GM23338 (cell line): ENCODE results near the gene CCL4L2. TPM values are rescaled to one million over a fixed set of nuclear protein-coding genes. Genes with fewer than 3 reads are reported as not detected.
"Not testable (repeated sequence)": the region's sequence is repeated elsewhere in the genome, so short reads cannot be mapped to it uniquely, and the experiment has no call there.

ENCODE experiments used
- ATAC-seq: fragments of 200-7000 bp; cut with Tn5 transposase; 3 replicates; pipeline ENCODE4 v1.9.1; 2020
- DNase-seq: peaks from one replicate; pipeline ENCODE4 v3.0.0-alpha.2; 2015; ENCODE audit warnings: low spot score
- H2AFZ ChIP-seq: fragments of 200-600 bp; sonication (generic); 2 replicates; pipeline ENCODE4 v1.8.0; 2016; ENCODE audit warnings: antibody characterized with exemption, mild to moderate bottlenecking, moderate library complexity
- H3F3A ChIP-seq: fragments of 200-600 bp; sonication (generic); replicated peaks from 2 replicates; pipeline ENCODE4 v1.8.0; 2017; ENCODE audit warnings: antibody characterized with exemption, mixed run types, low read depth
- H3K27ac ChIP-seq: fragments of 200-600 bp; sonication (generic); 2 replicates; pipeline ENCODE4 v1.6.1; 2016; ENCODE audit warnings: low read depth
- H3K27me3 ChIP-seq: fragments of 200-600 bp; sonication (generic); 2 replicates; pipeline ENCODE4 v1.8.0; 2016; ENCODE audit warnings: mild to moderate bottlenecking, mixed run types, moderate library complexity; ENCODE audit not compliant: insufficient read depth
- H3K36me3 ChIP-seq: fragments of 200-600 bp; sonication (generic); 2 replicates; pipeline ENCODE4 v1.8.0; 2016; ENCODE audit warnings: mild to moderate bottlenecking; ENCODE audit not compliant: insufficient read depth
- H3K4me1 ChIP-seq: fragments of 200-600 bp; sonication (generic); 2 replicates; pipeline ENCODE4 v1.8.0; 2016; ENCODE audit warnings: mild to moderate bottlenecking, moderate library complexity; ENCODE audit not compliant: insufficient read depth
- H3K4me2 ChIP-seq: fragments of 200-600 bp; sonication (generic); 2 replicates; pipeline ENCODE4 v1.7.1; 2017; ENCODE audit warnings: mixed run types
- H3K4me3 ChIP-seq: fragments of 200-600 bp; sonication (generic); 2 replicates; pipeline ENCODE4 v1.6.1; 2016; ENCODE audit warnings: mixed run types
- H3K79me2 ChIP-seq: fragments of 200-600 bp; sonication (generic); replicated peaks from 2 replicates; pipeline ENCODE4 v1.8.0; 2017; ENCODE audit warnings: mild to moderate bottlenecking; ENCODE audit not compliant: insufficient read depth
- H3K9me2 ChIP-seq: fragments of 200-600 bp; sonication (generic); 2 replicates; pipeline ENCODE4 v1.8.0; 2017; ENCODE audit not compliant: insufficient read depth
- H4K20me1 ChIP-seq: fragments of 200-600 bp; sonication (generic); replicated peaks from 2 replicates; pipeline ENCODE4 v1.8.0; 2017; ENCODE audit warnings: mild to moderate bottlenecking; ENCODE audit not compliant: insufficient read depth
- H3K27ac Mint-ChIP-seq: 2 replicates; pipeline ENCODE4 v1.8.0; 2020; ENCODE audit warnings: inconsistent platforms, mild to moderate bottlenecking, moderate library complexity, mixed read lengths
- H3K27me3 Mint-ChIP-seq: 3 replicates; pipeline ENCODE4 v1.8.0; 2022; ENCODE audit warnings: low read depth, mild to moderate bottlenecking, moderate library complexity, mixed read lengths, inconsistent platforms; ENCODE audit not compliant: insufficient read depth, poor library complexity
- H3K36me3 Mint-ChIP-seq: 3 replicates; pipeline ENCODE4 v1.8.0; 2021; ENCODE audit warnings: low read depth, mild to moderate bottlenecking, inconsistent platforms, moderate library complexity, mixed read lengths
- H3K4me1 Mint-ChIP-seq: 3 replicates; pipeline ENCODE4 v1.8.0; 2020; ENCODE audit warnings: mild to moderate bottlenecking, inconsistent platforms, mixed read lengths
- H3K4me3 Mint-ChIP-seq: 3 replicates; pipeline ENCODE4 v1.8.0; 2021; ENCODE audit warnings: moderate library complexity, mild to moderate bottlenecking, inconsistent platforms, mixed read lengths
- H3K9me3 Mint-ChIP-seq: 3 replicates; pipeline ENCODE4 v1.8.0; 2020; ENCODE audit warnings: moderate library complexity, mild to moderate bottlenecking, inconsistent platforms, mixed read lengths
- CREB1 ChIP-seq: fragments of 250-450 bp; sonication (Bioruptor Pico); IDR thresholded peaks from 2 replicates; pipeline ENCODE4 v1.5.0; 2020; ENCODE audit warnings: low read depth, mild to moderate bottlenecking, moderate library complexity
- CTCF ChIP-seq, 2 experiments: fragments of 200-600 bp in 1 of 2; sonication (generic) in 1 of 2; conservative IDR thresholded peaks; 2 replicates each; pipeline versions ENCODE4 v1.5.1 to v1.6.1; 2016 to 2017; ENCODE audit warnings: antibody characterized with exemption in 2 of 2, low read depth in 2 of 2, mild to moderate bottlenecking in 2 of 2, moderate library complexity in 1 of 2
- POLR2AphosphoS5 ChIP-seq: IDR thresholded peaks from 2 replicates; pipeline ENCODE4 v1.6.1; 2016; ENCODE audit warnings: antibody characterized with exemption, low read depth
- REST ChIP-seq: IDR thresholded peaks from one replicate; pipeline ENCODE4 v1.6.1; 2018; ENCODE audit warnings: antibody characterized with exemption; ENCODE audit not compliant: unreplicated experiment
- ZNF114 ChIP-seq: fragments of 250-450 bp; sonication (Bioruptor Pico); IDR thresholded peaks from 2 replicates; pipeline ENCODE4 v1.5.0; 2020; ENCODE audit warnings: mild to moderate bottlenecking, moderate library complexity
- ZNF331 ChIP-seq: fragments of 250-450 bp; sonication (Bioruptor Pico); IDR thresholded peaks from 2 replicates; pipeline ENCODE4 v1.5.0; 2020; ENCODE audit warnings: low read depth, mild to moderate bottlenecking, moderate library complexity
- polyA plus RNA-seq: library from polyadenylated mRNA; unstranded; fragments of >200 nt; fragmentation: Nextera tagmentation; extraction: Ambion mirVana; gene quantifications from 2 replicates; pipeline ENCODE4 v1.2.1, GENCODE V29; 2016
- total RNA-seq: library from RNA; depleted of rRNA; stranded (reverse); fragments of >200 nt; shearing (Covaris generic); gene quantifications from 2 replicates; pipeline ENCODE4 v1.2.3, GENCODE V29; 2014

The CCL4L2 gene
- total and polyA plus RNA-seq, 2 experiments from 2014 or later, result not detected

- DNase-seq, H3K27ac ChIP-seq, H3K9me3 Mint-ChIP-seq, H3K79me2 ChIP-seq, H4K20me1 ChIP-seq, H3K36me3 ChIP-seq, H3K4me3 ChIP-seq, H3K27ac Mint-ChIP-seq, H2AFZ ChIP-seq, H3K9me2 ChIP-seq, H3K4me1 Mint-ChIP-seq, H3K4me2 ChIP-seq, H3F3A ChIP-seq, H3K36me3 Mint-ChIP-seq, ATAC-seq, H3K4me1 ChIP-seq, H3K4me3 Mint-ChIP-seq: not testable (repeated sequence)
- H3K27me3 Mint-ChIP-seq, result peaks cover 20% of the 10 kb centered on the region
- peaks cover 24% of the 10 kb centered on the region for H3K27me3 ChIP-seq
These were observed 23.8 kb upstream of the CCL4L2 start for GRCh38 chr17:36186810-36187763.

GRCh38 chr17:36187943-36188665 is 22.8 kb upstream of the CCL4L2 start:
- H3K4me1 Mint-ChIP-seq, result not testable (repeated sequence)

GRCh38 chr17:36188891-36189306 is 22.0 kb upstream of the CCL4L2 start:
- no peak overlapping the region for H3K4me2 ChIP-seq
- H3K36me3 Mint-ChIP-seq, result no peaks in the 10 kb centered on the region
- DNase-seq (no peak), ATAC-seq (no peak)
- H3K4me1 Mint-ChIP-seq, result peaks cover 8% of the 10 kb centered on the region
- no peak overlapping the region for H3K27ac Mint-ChIP-seq
- H2AFZ ChIP-seq, result no peak overlapping the region
- H3K4me3 ChIP-seq, result no peak overlapping the region
- no peaks in the 10 kb centered on the region for H3K9me3 Mint-ChIP-seq
- H3K79me2 ChIP-seq, result no peaks in the 10 kb centered on the region
- no peaks in the 10 kb centered on the region for H3F3A ChIP-seq
- H3K27me3 ChIP-seq, result peaks cover 6% of the 10 kb centered on the region; the same call in 1 of the 2 replicates
- no peak overlapping the region for H3K27ac ChIP-seq
- H3K27me3 Mint-ChIP-seq, result peaks cover 8% of the 10 kb centered on the region
- H3K9me2 ChIP-seq, result no peaks in the 10 kb centered on the region; the same call in 1 of the 2 replicates
- no peak overlapping the region for H3K4me3 Mint-ChIP-seq
- H3K4me1 ChIP-seq, result peaks cover 6% of the 10 kb centered on the region
- H4K20me1 ChIP-seq, result no peaks in the 10 kb centered on the region
- H3K36me3 ChIP-seq, result no peaks in the 10 kb centered on the region
- no peak for TF ChIP-seq CTCF (conservative IDR thresholded peaks at IDR 0.05; ENCODE audit: low read depth in 2 of 2)
- no peak for TF ChIP-seq REST
- no peak for TF ChIP-seq ZNF114 (CRISPR knock-in tag)
- no peak for TF ChIP-seq ZNF331 (CRISPR knock-in tag)
- no peak for TF ChIP-seq CREB1 (CRISPR knock-in tag)
- TF ChIP-seq POLR2AphosphoS5, result no peak

More at GRCh38 chr17:36187943-36188665, 22.8 kb upstream of the CCL4L2 start:
- H3K27me3 ChIP-seq, result peaks cover 14% of the 10 kb centered on the region
- H3K36me3 ChIP-seq, H3K27ac Mint-ChIP-seq, H3K4me3 ChIP-seq, H2AFZ ChIP-seq, H3K79me2 ChIP-seq, DNase-seq, H3K27ac ChIP-seq, H4K20me1 ChIP-seq, H3K4me1 ChIP-seq, H3K4me3 Mint-ChIP-seq, H3F3A ChIP-seq, H3K9me3 Mint-ChIP-seq, H3K9me2 ChIP-seq, H3K4me2 ChIP-seq, ATAC-seq, H3K36me3 Mint-ChIP-seq: not testable (repeated sequence)
- H3K27me3 Mint-ChIP-seq, result peaks cover 15% of the 10 kb centered on the region
